GM23338 (cell line): ENCODE measurements around the gene TP73. TPM values are rescaled to one million over a fixed set of nuclear protein-coding genes. Genes with fewer than 3 reads are reported as not detected.

ENCODE experiments used
- JUNB ChIP-seq: IDR thresholded peaks from one replicate; pipeline ENCODE4 v1.6.1; 2016; ENCODE audit warnings: antibody characterized with exemption; ENCODE audit not compliant: unreplicated experiment
- ZNF114 ChIP-seq: fragments of 250-450 bp; sonication (Bioruptor Pico); IDR thresholded peaks from 2 replicates; pipeline ENCODE4 v1.5.0; 2020; ENCODE audit warnings: mild to moderate bottlenecking, moderate library complexity
- ZNF331 ChIP-seq: fragments of 250-450 bp; sonication (Bioruptor Pico); IDR thresholded peaks from 2 replicates; pipeline ENCODE4 v1.5.0; 2020; ENCODE audit warnings: low read depth, mild to moderate bottlenecking, moderate library complexity
- polyA plus RNA-seq: library from polyadenylated mRNA; unstranded; fragments of >200 nt; fragmentation: Nextera tagmentation; extraction: Ambion mirVana; gene quantifications from 2 replicates; pipeline ENCODE4 v1.2.1, GENCODE V29; 2016
- total RNA-seq: library from RNA; depleted of rRNA; stranded (reverse); fragments of >200 nt; shearing (Covaris generic); gene quantifications from 2 replicates; pipeline ENCODE4 v1.2.3, GENCODE V29; 2014
- TF ChIP-seq, protein P1 (sequence below): IDR thresholded peaks from one replicate; pipeline ENCODE4 v1.6.1; 2018; ENCODE audit warnings: antibody characterized with exemption; ENCODE audit not compliant: unreplicated experiment
- TF ChIP-seq, protein P2 (sequence below): fragments of 250-450 bp; sonication (Bioruptor Pico); IDR thresholded peaks from 2 replicates; pipeline ENCODE4 v1.5.0; 2020; ENCODE audit warnings: mild to moderate bottlenecking, moderate library complexity

Gene TP73
- total and polyA plus RNA-seq, 2 experiments from 2014 or later: 1.4 to 3.4 TPM

- TF ChIP-seq, protein P1, sequence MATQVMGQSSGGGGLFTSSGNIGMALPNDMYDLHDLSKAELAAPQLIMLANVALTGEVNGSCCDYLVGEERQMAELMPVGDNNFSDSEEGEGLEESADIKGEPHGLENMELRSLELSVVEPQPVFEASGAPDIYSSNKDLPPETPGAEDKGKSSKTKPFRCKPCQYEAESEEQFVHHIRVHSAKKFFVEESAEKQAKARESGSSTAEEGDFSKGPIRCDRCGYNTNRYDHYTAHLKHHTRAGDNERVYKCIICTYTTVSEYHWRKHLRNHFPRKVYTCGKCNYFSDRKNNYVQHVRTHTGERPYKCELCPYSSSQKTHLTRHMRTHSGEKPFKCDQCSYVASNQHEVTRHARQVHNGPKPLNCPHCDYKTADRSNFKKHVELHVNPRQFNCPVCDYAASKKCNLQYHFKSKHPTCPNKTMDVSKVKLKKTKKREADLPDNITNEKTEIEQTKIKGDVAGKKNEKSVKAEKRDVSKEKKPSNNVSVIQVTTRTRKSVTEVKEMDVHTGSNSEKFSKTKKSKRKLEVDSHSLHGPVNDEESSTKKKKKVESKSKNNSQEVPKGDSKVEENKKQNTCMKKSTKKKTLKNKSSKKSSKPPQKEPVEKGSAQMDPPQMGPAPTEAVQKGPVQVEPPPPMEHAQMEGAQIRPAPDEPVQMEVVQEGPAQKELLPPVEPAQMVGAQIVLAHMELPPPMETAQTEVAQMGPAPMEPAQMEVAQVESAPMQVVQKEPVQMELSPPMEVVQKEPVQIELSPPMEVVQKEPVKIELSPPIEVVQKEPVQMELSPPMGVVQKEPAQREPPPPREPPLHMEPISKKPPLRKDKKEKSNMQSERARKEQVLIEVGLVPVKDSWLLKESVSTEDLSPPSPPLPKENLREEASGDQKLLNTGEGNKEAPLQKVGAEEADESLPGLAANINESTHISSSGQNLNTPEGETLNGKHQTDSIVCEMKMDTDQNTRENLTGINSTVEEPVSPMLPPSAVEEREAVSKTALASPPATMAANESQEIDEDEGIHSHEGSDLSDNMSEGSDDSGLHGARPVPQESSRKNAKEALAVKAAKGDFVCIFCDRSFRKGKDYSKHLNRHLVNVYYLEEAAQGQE: no peak
- TF ChIP-seq JUNB: no peak
- no peak for TF ChIP-seq ZNF114 (CRISPR knock-in tag)
- no peak for TF ChIP-seq ZNF331 (CRISPR knock-in tag)
- TF ChIP-seq, protein P2, sequence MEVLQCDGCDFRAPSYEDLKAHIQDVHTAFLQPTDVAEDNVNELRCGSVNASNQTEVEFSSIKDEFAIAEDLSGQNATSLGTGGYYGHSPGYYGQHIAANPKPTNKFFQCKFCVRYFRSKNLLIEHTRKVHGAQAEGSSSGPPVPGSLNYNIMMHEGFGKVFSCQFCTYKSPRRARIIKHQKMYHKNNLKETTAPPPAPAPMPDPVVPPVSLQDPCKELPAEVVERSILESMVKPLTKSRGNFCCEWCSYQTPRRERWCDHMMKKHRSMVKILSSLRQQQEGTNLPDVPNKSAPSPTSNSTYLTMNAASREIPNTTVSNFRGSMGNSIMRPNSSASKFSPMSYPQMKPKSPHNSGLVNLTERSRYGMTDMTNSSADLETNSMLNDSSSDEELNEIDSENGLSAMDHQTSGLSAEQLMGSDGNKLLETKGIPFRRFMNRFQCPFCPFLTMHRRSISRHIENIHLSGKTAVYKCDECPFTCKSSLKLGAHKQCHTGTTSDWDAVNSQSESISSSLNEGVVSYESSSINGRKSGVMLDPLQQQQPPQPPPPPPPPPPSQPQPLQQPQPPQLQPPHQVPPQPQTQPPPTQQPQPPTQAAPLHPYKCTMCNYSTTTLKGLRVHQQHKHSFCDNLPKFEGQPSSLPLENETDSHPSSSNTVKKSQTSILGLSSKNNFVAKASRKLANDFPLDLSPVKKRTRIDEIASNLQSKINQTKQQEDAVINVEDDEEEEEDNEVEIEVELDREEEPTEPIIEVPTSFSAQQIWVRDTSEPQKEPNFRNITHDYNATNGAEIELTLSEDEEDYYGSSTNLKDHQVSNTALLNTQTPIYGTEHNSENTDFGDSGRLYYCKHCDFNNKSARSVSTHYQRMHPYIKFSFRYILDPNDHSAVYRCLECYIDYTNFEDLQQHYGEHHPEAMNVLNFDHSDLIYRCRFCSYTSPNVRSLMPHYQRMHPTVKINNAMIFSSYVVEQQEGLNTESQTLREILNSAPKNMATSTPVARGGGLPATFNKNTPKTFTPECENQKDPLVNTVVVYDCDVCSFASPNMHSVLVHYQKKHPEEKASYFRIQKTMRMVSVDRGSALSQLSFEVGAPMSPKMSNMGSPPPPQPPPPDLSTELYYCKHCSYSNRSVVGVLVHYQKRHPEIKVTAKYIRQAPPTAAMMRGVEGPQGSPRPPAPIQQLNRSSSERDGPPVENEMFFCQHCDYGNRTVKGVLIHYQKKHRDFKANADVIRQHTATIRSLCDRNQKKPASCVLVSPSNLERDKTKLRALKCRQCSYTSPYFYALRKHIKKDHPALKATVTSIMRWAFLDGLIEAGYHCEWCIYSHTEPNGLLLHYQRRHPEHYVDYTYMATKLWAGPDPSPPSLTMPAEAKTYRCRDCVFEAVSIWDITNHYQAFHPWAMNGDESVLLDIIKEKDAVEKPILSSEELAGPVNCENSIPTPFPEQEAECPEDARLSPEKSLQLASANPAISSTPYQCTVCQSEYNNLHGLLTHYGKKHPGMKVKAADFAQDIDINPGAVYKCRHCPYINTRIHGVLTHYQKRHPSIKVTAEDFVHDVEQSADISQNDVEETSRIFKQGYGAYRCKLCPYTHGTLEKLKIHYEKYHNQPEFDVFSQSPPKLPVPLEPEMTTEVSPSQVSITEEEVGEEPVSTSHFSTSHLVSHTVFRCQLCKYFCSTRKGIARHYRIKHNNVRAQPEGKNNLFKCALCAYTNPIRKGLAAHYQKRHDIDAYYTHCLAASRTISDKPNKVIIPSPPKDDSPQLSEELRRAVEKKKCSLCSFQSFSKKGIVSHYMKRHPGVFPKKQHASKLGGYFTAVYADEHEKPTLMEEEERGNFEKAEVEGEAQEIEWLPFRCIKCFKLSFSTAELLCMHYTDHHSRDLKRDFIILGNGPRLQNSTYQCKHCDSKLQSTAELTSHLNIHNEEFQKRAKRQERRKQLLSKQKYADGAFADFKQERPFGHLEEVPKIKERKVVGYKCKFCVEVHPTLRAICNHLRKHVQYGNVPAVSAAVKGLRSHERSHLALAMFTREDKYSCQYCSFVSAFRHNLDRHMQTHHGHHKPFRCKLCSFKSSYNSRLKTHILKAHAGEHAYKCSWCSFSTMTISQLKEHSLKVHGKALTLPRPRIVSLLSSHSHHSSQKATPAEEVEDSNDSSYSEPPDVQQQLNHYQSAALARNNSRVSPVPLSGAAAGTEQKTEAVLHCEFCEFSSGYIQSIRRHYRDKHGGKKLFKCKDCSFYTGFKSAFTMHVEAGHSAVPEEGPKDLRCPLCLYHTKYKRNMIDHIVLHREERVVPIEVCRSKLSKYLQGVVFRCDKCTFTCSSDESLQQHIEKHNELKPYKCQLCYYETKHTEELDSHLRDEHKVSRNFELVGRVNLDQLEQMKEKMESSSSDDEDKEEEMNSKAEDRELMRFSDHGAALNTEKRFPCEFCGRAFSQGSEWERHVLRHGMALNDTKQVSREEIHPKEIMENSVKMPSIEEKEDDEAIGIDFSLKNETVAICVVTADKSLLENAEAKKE: no peak
Observed at GRCh38 chr1:3768811-3769390, 116.6 kb downstream of the TP73 start (continued).
